ENCODE data around the gene FCHSD2.
"Not testable (repeated sequence)": the region's sequence is repeated elsewhere in the genome, so short reads cannot be mapped to it uniquely, and the experiment has no call there.

Gene FCHSD2

GRCh38 chr11:73147771-73148681 is 5.9 kb upstream of the FCHSD2 start:
- peak; percentile 14 for DNase-seq

DNA sequence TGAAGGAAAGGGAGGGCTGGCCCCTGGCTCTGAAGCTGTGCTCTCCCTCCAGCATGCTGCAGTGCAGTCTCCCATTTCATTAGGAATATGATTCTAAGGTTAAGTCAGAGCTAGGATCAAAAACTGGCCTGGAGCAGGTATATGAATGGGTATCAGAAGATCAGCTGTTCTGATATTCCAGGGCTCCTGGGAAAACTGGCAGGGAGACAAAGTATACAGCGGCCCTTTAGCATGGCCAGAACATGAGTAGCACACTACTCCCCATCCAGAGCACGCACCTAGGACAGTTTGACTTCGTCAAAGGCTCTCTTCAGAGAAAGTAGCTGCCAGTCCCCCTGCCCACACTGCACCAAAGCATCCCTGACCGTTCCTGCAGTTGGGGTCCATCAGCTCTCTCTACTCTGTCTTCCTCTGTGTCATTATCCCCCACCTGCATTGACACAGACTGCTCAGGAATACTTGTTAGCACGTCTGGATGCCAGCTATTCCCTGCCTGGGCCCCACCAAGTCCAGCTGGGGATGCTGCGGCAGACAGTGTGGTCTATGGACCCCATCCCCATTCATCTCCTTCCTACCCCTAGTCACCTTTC is 4.0 kb upstream of the FCHSD2 start:
- no peak for DNase-seq

DNA sequence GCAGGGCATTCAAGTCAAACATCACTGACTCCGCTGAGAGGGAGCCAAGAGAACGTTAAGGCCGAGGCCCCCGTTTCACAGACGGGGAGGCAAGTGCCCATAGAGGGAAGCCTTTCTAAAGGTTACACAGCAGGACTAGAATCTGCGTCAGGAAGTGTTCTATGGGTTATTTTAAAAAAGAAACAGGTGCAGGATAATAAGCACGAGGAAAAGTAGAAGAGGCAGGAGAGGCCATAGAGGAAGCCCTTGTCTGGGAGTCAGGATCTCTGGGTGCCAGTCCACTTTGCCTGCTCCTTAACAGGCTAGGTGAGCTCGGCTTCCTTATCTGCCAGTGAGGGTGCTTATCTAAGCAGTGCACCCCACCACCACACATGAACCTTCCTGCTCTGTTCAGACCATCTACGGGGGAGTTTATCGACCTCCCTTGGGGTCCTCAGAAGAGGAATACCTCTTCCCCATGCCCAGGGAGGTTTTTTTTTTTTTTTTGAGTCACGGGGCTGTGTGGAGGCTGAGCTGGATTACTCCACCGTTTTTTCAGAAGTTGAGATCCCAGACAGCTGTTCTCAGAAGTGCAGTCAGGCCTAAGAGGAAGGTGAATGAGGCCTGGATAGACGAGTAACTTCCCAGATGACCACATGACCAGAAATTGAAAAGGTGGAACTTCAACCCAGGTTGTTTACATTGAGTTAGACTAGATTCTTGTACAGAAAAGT is 1.2 kb upstream of the FCHSD2 start:
- peak; percentile 10 for DNase-seq

DNA sequence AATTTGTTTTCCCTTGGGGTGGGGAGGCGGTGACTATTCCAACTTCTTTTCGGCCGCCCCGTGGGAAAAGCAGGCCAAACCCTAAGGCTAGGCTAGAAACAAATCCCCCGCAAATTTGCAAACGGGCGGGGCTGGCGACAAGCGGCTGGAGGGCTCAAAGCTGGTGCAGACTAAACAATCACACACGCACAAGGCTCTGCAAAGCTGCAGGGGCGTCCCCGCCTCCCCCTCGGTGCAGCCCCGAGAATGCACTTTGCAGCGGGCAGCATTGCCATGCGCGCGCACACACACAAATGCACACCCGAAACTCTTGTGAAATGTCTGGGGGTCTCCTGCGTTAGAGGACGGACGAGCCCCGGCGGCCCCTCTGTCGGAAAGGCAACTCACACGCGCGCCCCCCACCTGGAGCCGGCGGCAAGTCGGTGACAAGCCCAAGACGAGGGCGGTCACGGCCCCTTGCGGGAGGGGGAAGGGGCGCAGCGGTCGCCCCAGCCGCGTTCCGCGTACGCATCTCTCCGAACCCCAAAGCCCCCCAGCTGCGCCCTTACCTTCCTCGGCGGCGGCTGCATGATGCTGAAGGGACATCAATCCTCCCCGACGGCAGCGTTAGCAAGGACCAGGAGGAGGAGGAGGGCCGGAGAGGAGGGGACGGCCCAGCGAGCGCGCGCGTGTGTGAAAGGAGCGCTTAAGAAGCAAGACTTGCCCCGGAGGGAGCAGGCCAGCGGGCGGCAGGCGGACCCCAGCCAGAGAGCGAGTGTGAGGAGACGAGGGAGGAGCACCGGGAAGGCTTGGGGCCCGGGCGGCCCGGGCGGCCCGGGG is 600 bp downstream of the FCHSD2 start:
- peak; percentile 88 for DNase-seq

- no peak for DNase-seq
Measured at GRCh38 chr11:73141031-73141308, 1.1 kb downstream of the FCHSD2 start.

- peak; percentile 24 for DNase-seq
Measured at GRCh38 chr11:73140213-73141030, 1.7 kb downstream of the FCHSD2 start.

GRCh38 chr11:73139476-73140198 is 2.5 kb downstream of the FCHSD2 start:
- DNase-seq = no peak

DNA sequence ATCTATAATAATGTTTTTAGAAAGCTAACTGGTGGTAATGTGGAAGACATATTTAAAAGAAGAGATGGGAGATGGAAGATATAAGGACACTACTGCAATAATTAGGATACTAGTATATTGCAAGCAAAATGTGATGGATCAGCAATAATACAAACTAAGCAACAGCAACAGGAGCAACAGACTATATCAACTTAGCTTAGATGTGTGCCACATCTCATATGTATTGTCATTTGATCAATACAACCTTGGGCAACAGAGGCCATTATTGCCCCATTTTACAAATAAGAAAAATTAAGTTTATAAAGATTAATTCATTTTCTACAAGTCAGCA is 4.2 kb downstream of the FCHSD2 start:
- no peak for DNase-seq

DNA sequence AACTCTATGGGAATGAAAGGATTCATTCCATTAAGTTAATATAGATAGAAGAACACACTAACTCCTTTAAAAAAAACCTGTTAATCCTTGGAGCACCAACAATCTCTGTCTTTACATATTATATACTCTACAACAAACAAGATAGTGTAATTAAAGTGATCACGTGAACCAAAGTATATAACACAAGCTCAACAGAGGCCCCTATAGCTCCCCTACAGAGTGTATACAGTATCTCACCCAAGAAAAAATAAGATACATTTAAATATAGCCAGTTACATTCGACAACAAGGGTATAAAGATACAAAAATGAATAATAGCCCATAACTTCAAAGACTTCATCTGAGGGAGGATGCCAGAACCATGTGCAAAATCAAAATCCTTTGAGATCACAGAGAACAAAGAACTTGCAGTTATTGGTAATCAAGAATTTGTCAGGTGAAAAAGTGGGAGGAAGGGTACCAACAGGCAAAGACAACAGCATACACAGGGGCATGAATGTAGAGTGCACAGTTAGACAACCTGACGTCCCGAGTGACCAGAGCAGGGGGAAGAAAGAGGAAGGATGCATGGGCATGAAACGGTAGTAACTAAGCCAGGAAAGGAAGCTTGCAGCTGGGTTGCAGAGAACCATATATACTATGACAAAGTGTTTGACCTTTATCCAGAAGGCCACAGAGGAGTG is 4.7 kb downstream of the FCHSD2 start:
- no peak for DNase-seq

GRCh38 chr11:73136722-73137121 is 5.4 kb downstream of the FCHSD2 start:
- DNase-seq = not testable (repeated sequence)

- no peak for DNase-seq
Measured at GRCh38 chr11:73135346-73136284, 6.5 kb downstream of the FCHSD2 start.

- not testable (repeated sequence) for DNase-seq
Measured at GRCh38 chr11:73132349-73132748, 9.8 kb downstream of the FCHSD2 start.

- DNase-seq = no peak
Measured at GRCh38 chr11:73130181-73130580, 11.9 kb downstream of the FCHSD2 start.

DNA sequence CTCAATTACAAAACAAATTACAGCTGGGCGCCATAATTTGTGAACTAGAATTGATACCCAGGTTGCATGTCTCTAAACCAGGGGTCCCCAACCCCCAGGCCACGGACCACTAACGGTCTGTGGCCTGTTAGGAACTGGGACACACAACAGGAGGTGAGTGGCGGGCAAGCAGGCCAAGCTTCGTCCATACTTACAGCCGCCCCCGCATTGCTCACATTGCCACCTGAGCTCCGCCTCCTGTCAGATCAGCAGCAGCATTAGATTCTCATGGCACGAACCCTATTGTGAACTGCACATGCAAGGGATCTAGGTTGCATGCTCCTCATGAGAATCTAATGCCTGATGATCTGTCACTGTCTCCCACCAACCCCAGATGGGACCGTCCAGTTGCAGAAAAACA is 12.9 kb downstream of the FCHSD2 start:
- DNase-seq = no peak

GRCh38 chr11:73126804-73127480 is 15.2 kb downstream of the FCHSD2 start:
- DNase-seq = no peak

DNA sequence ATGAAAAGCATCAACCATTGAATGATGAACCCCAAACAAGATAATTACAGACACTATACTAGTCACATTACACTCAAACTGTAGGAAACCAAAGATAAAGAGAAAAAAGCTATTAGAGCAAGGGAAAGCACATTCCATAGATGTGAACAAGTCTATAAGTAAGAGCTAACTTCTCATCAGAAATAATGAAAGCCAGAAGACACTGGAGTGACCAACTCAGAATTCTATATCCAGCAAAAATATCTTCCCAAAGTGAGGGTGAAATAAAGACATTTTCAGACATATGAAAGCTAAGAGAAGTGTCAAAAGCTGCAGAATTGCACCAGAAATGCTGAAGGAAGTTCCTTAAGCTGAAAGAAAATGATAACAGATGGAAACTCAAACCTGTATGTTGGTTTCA is 17.3 kb downstream of the FCHSD2 start:
- no peak for DNase-seq

- DNase-seq = not testable (repeated sequence)
Measured at GRCh38 chr11:73123892-73124291, 18.2 kb downstream of the FCHSD2 start.

GRCh38 chr11:73121692-73122091 is 20.4 kb downstream of the FCHSD2 start:
- DNase-seq = no peak

DNA sequence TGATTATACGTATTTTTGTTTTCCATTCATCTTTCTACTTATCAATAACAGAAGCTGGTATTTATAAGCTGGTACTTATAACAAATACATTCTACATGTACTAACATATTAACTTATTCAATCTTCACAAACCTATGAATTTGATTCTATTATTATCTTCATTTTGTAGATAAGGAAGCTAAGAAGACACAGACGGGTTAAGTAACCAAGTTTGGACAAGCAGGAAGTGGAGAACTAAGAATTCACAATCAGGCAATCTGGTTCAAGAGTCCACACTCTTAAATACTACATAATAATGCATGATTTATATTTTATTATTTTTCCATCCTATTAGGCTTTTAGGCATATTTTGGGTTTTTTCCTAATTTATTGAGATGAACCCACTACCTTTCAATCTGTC is 25.0 kb downstream of the FCHSD2 start:
- DNase-seq = no peak

All from NCI-H2227 treated with DMSO at 0.1 percent for 48 hours (cell line).